ENCODE data around the gene IVD. TPM values are rescaled to one million over a fixed set of nuclear protein-coding genes. Genes with fewer than 3 reads are reported as not detected.

IVD gene
- polyA plus RNA-seq, 1 of the 3 experiments (the other 2 are of a cell fraction), result 54.2 TPM

GRCh38 chr15:40465939-40466338, 60.3 kb downstream of the IVD start:
- TF ChIP-seq USF1 (IDR thresholded peaks at IDR 0.05; ENCODE audit: borderline replicate concordance, low read depth) (no peak), GABPA (IDR thresholded peaks at IDR 0.05; ENCODE audit: low read depth) (no peak), FOXM1 (IDR thresholded peaks at IDR 0.05; ENCODE audit: low read depth) (no peak)
- POLR2A ChIA-PET, result no interaction called here
- Histone ChIP-seq H3K9me3 (no peaks in the 10 kb centered on the region), H3K4me3 (ENCODE audit: low read depth in 2 of 2, low read length in 1 of 2) (no peak overlapping the region), H3K4me2 (no peak overlapping the region), H3K27ac (ENCODE audit: low read depth in 2 of 2, low read length in 1 of 2) (no peak overlapping the region), H3K4me1 (ENCODE audit: control insufficient read depth in 1 of 2, insufficient read depth in 2 of 2, low read depth in 1 of 2, low read length in 1 of 2) (peaks cover 5 to 13% of the 10 kb centered on the region in 2 experiments; a peak in 1 of 4 replicates), H2AFZ (ENCODE audit: low read depth) (no peak overlapping the region), H3K9ac (no peak overlapping the region), H3K27me3 (ENCODE audit: insufficient read depth) (no peaks in the 10 kb centered on the region), H4K20me1 (ENCODE audit: insufficient read depth) (no peaks in the 10 kb centered on the region), H3K79me2 (ENCODE audit: insufficient read depth) (no peaks in the 10 kb centered on the region), H3K36me3 (replicated peaks in 1 of 2; ENCODE audit: control insufficient read depth in 1 of 2, insufficient read depth in 2 of 2, low read length in 1 of 2) (peaks cover 4 to 37% of the 10 kb centered on the region in 2 experiments), H3K9me2 (no peaks in the 10 kb centered on the region), H3F3A (replicated peaks; ENCODE audit: insufficient read depth) (peaks cover 23% of the 10 kb centered on the region)
- WGBS (ENCODE audit: low lambda C conversion rate), result 97% methylated on average over 10 of the region's 10 CpGs
- no peak for DNase-seq
- CTCF ChIA-PET, result interaction anchor here (0.8 to 2.0 kb wide), 4 partner anchors 21 to 41 kb away, joined by 3 to 4 read pairs (median 3); partner anchors contain the start of gene BAHD1

- DNase-seq, result no peak
- peaks cover 23% of the 10 kb centered on the region for H3F3A ChIP-seq (replicated peaks; ENCODE audit: insufficient read depth)
- no peak overlapping the region for H3K27ac ChIP-seq (ENCODE audit: low read depth in 2 of 2, low read length in 1 of 2)
- peaks cover 8 to 15% of the 10 kb centered on the region in 2 experiments; a peak in 2 of 4 replicates for H3K4me1 ChIP-seq (ENCODE audit: control insufficient read depth in 1 of 2, insufficient read depth in 2 of 2, low read depth in 1 of 2, low read length in 1 of 2)
- no peaks in the 10 kb centered on the region for H3K27me3 ChIP-seq (ENCODE audit: insufficient read depth)
- H3K9me3 ChIP-seq, result no peaks in the 10 kb centered on the region
- TF ChIP-seq CTCF (IDR thresholded peaks at IDR 0.05) (no peak), REST (IDR thresholded peaks at IDR 0.05; ENCODE audit: low read depth, low read length) (no peak), NRF1 (IDR thresholded peaks at IDR 0.05; ENCODE audit: low read depth, low read length) (no peak), FOXM1 (IDR thresholded peaks at IDR 0.05; ENCODE audit: low read depth) (no peak)
- H3K79me2 ChIP-seq (ENCODE audit: insufficient read depth), result peaks cover 5% of the 10 kb centered on the region; the same call in 1 of the 2 replicates
- H3K4me3 ChIP-seq (ENCODE audit: low read depth in 2 of 2, low read length in 1 of 2), result no peak overlapping the region
- peaks cover 4 to 36% of the 10 kb centered on the region in 2 experiments for H3K36me3 ChIP-seq (replicated peaks in 1 of 2; ENCODE audit: control insufficient read depth in 1 of 2, insufficient read depth in 2 of 2, low read length in 1 of 2)
- no peaks in the 10 kb centered on the region for H3K9me2 ChIP-seq
- ChIA-PET CTCF (interaction anchor here (0.8 to 2.0 kb wide), 3 partner anchors 22 to 40 kb away, joined by 3 to 4 read pairs (median 3); no protein-coding TSS in a partner anchor), POLR2A (no interaction called here)
- 97% methylated on average over 7 of the region's 7 CpGs for WGBS (ENCODE audit: low lambda C conversion rate)
- no peak overlapping the region for H3K4me2 ChIP-seq
- no peak overlapping the region for H2AFZ ChIP-seq (ENCODE audit: low read depth)
- H4K20me1 ChIP-seq (ENCODE audit: insufficient read depth), result no peaks in the 10 kb centered on the region
- no peak overlapping the region for H3K9ac ChIP-seq
These were observed 61.0 kb downstream of the IVD start for GRCh38 chr15:40466426-40467260.

Measured in SK-N-SH (cell line).